NCI-H524 treated with DMSO at 0.1 percent for 48 hours (cell line): ENCODE measurements around the gene C2orf92.
"Not testable (repeated sequence)": the region's sequence is repeated elsewhere in the genome, so short reads cannot be mapped to it uniquely, and the experiment has no call there.

Experiments used
- DNase-seq: peaks from one replicate; lab custom pipeline; 2025; lab: John Stamatoyannopoulos, UW

Gene C2orf92

GRCh38 chr2:97669448-97669847 lies at the start of gene C2orf92:
C2orf92 (plus strand) TSS chr2:97669713; CDS start chr2:97669789, 76 bp downstream.
- no peak for DNase-seq

- DNase-seq: not testable (repeated sequence)
These were observed 49.0 kb upstream of the C2orf92 start for GRCh38 chr2:97620492-97620891.

- DNase-seq: not testable (repeated sequence)
These were observed 46.5 kb upstream of the C2orf92 start for GRCh38 chr2:97622976-97623375.

- DNase-seq: not testable (repeated sequence)
These were observed 44.0 kb upstream of the C2orf92 start for GRCh38 chr2:97625354-97626048.

GRCh38 chr2:97626049-97626430 lies 43.5 kb upstream of the C2orf92 start:
- not testable (repeated sequence) for DNase-seq

GRCh38 chr2:97644023-97644717 lies 25.3 kb upstream of the C2orf92 start:
- no peak for DNase-seq

GRCh38 chr2:97645112-97645694 lies 24.3 kb upstream of the C2orf92 start:
- DNase-seq: no peak

- peak; percentile 76 for DNase-seq
These were observed 23.6 kb upstream of the C2orf92 start, which contains the start of gene COX5B for GRCh38 chr2:97645695-97646629. COX5B (plus strand) TSS chr2:97646062; CDS start chr2:97646087, 25 bp downstream.

- no peak for DNase-seq
These were observed 22.5 kb upstream of the C2orf92 start for GRCh38 chr2:97646977-97647376.

GRCh38 chr2:97651114-97651513 lies 18.4 kb upstream of the C2orf92 start:
- no peak for DNase-seq

- no peak for DNase-seq
These were observed 16.0 kb upstream of the C2orf92 start for GRCh38 chr2:97653473-97653872.

GRCh38 chr2:97653874-97654273 lies 15.6 kb upstream of the C2orf92 start:
- DNase-seq: no peak

GRCh38 chr2:97654309-97654708 lies 15.2 kb upstream of the C2orf92 start:
- no peak for DNase-seq

- DNase-seq: no peak
These were observed 14.7 kb upstream of the C2orf92 start for GRCh38 chr2:97654791-97655190.

- no peak for DNase-seq
These were observed 13.3 kb upstream of the C2orf92 start for GRCh38 chr2:97656129-97656755.

GRCh38 chr2:97656905-97657587 lies 12.5 kb upstream of the C2orf92 start:
- no peak for DNase-seq

- DNase-seq: no peak
These were observed 11.4 kb upstream of the C2orf92 start for GRCh38 chr2:97657986-97658690.

- no peak for DNase-seq
These were observed 10.8 kb upstream of the C2orf92 start for GRCh38 chr2:97658691-97659157.

GRCh38 chr2:97659256-97660043 lies 10.1 kb upstream of the C2orf92 start:
- DNase-seq: no peak
